Measurements from ENCODE around the gene MEF2D.

The MEF2D gene

GRCh38 chr1:156544592-156545102 lies 44.1 kb upstream of the MEF2D start:
- TF ChIP-seq CTCF (IDR thresholded peaks at IDR 0.05; ENCODE audit: low read length, missing control alignments) = no peak
- DNase-seq (ENCODE audit: low read depth) = no peak
- no peak overlapping the region for H3K4me3 ChIP-seq (replicated peaks; ENCODE audit: low read depth, low read length)

- TF ChIP-seq CTCF (IDR thresholded peaks at IDR 0.05; ENCODE audit: low read length, missing control alignments) = no peak
- DNase-seq (ENCODE audit: low read depth) = peak; percentile 8
- no peak overlapping the region for H3K4me3 ChIP-seq (replicated peaks; ENCODE audit: low read depth, low read length)
Observed at GRCh38 chr1:156543066-156543465, 42.5 kb upstream of the MEF2D start.

- no peak for DNase-seq (ENCODE audit: low read depth)
- TF ChIP-seq CTCF (IDR thresholded peaks at IDR 0.05; ENCODE audit: low read length, missing control alignments) = no peak
Observed at GRCh38 chr1:156540955-156541354, 40.4 kb upstream of the MEF2D start.

GRCh38 chr1:156539818-156540355 lies 39.3 kb upstream of the MEF2D start:
- TF ChIP-seq CTCF (IDR thresholded peaks at IDR 0.05; ENCODE audit: low read length, missing control alignments) = no peak
- DNase-seq (ENCODE audit: low read depth) = no peak
- H3K4me3 ChIP-seq (replicated peaks; ENCODE audit: low read depth, low read length) = no peak overlapping the region

More at GRCh38 chr1:156540955-156541354, 40.4 kb upstream of the MEF2D start:
- no peak overlapping the region for H3K4me3 ChIP-seq (replicated peaks; ENCODE audit: low read depth, low read length)

- TF ChIP-seq CTCF (IDR thresholded peaks at IDR 0.05; ENCODE audit: low read length, missing control alignments) = no peak
- no peak for DNase-seq (ENCODE audit: low read depth)
- H3K4me3 ChIP-seq (replicated peaks; ENCODE audit: low read depth, low read length) = no peak overlapping the region
Observed at GRCh38 chr1:156538711-156539440, 38.3 kb upstream of the MEF2D start.

GRCh38 chr1:156537027-156537426 lies 36.5 kb upstream of the MEF2D start:
- no peak for TF ChIP-seq CTCF (IDR thresholded peaks at IDR 0.05; ENCODE audit: low read length, missing control alignments)
- DNase-seq (ENCODE audit: low read depth) = no peak
- H3K4me3 ChIP-seq (replicated peaks; ENCODE audit: low read depth, low read length) = no peak overlapping the region

Data from fibroblast of pulmonary artery (primary cell).